NT2/D1 (cell line): ENCODE data around the gene ZSCAN31.

Source experiments
- SUZ12 ChIP-seq: IDR thresholded peaks from 2 replicates; pipeline ENCODE4 v1.6.1; 2011; ENCODE audit not compliant: insufficient read length, insufficient read depth; ENCODE audit errors: extremely low read depth
- YY1 ChIP-seq: IDR thresholded peaks from 2 replicates; pipeline ENCODE4 v1.6.1; 2011; ENCODE audit not compliant: insufficient read length, insufficient read depth
- ZNF274 ChIP-seq: IDR thresholded peaks from 2 replicates; pipeline ENCODE4 v1.6.1; 2011; ENCODE audit warnings: mild to moderate bottlenecking, low read depth, low read length

GRCh38 chr6:28333599-28334018, 2.3 kb downstream of the ZSCAN31 start:
- TF ChIP-seq SUZ12, result no peak
- TF ChIP-seq YY1, result no peak
- TF ChIP-seq ZNF274, result no peak
